Brain microvascular endothelial cell (primary cell): ENCODE measurements around the gene TIPRL.

Experiments
- DNase-seq: peaks from one replicate; pipeline ENCODE4 v3.0.0-alpha.2; 2020
- H3K27ac ChIP-seq: fragments of 250-450 bp; sonication (Bioruptor Pico); 2 replicates; pipeline ENCODE4 v1.5.1; 2020; ENCODE audit warnings: mild to moderate bottlenecking, moderate library complexity
- H3K27me3 ChIP-seq: fragments of 250-450 bp; sonication (Bioruptor Pico); replicated peaks from 2 replicates; pipeline ENCODE4 v1.5.1; 2020; ENCODE audit warnings: mild to moderate bottlenecking
- H3K36me3 ChIP-seq: fragments of 250-450 bp; sonication (Bioruptor Pico); replicated peaks from 2 replicates; pipeline ENCODE4 v1.5.1; 2020; ENCODE audit warnings: mild to moderate bottlenecking
- H3K4me3 ChIP-seq: 2 replicates; pipeline ENCODE4 v1.5.1; 2011; ENCODE audit warnings: low read depth, mild to moderate bottlenecking, control low read depth, low read length, moderate library complexity
- CTCF ChIP-seq: IDR thresholded peaks from 2 replicates; pipeline ENCODE4 v1.5.1; 2011; ENCODE audit warnings: low read depth, mild to moderate bottlenecking, moderate library complexity, low read length, control low read depth, inconsistent platforms; ENCODE audit errors: missing control alignments
- in situ Hi-C: cut with HindIII; loops from 2 replicates; pipeline ENCODE4 v1.10.0; 2017; ENCODE audit warnings: low sequenced_read_pairs, low pct_ligation_motif_present

TIPRL gene

GRCh38 chr1:168236836-168237611 is 58.3 kb downstream of the TIPRL start:
- H3K36me3 ChIP-seq, result peaks cover 31% of the 10 kb centered on the region
- no peaks in the 10 kb centered on the region for H3K27me3 ChIP-seq
- no peak overlapping the region for H3K4me3 ChIP-seq
- DNase-seq, result no peak
- in situ Hi-C loops, result no loop called here
- H3K27ac ChIP-seq, result no peak overlapping the region
- TF ChIP-seq CTCF, result peak; percentile 24

DNA sequence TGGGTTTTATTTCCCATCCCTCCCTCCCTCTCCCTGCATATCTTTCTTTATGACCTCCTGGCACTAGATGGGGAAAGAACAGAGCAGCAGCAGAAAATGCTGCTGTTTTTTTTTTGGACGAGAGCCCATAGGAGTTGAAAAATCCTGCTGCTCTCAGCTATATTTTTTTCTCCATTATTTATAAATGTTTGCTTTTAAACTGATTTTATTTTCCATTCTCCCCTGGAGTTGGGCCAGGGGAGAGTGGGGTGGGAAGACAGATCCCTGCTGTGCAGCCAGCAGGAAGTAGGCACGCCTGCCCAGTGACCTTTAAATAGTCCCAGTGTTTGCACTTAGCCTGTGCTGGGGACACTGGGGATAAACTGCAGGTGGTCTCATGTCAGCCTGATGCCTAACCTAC is 64.4 kb downstream of the TIPRL start:
- no peak for DNase-seq
- Histone ChIP-seq H3K27me3 (no peaks in the 10 kb centered on the region), H3K4me3 (no peak overlapping the region), H3K27ac (no peak overlapping the region), H3K36me3 (peaks cover 17% of the 10 kb centered on the region)
- in situ Hi-C loops, result no loop called here
- no peak for TF ChIP-seq CTCF

DNA sequence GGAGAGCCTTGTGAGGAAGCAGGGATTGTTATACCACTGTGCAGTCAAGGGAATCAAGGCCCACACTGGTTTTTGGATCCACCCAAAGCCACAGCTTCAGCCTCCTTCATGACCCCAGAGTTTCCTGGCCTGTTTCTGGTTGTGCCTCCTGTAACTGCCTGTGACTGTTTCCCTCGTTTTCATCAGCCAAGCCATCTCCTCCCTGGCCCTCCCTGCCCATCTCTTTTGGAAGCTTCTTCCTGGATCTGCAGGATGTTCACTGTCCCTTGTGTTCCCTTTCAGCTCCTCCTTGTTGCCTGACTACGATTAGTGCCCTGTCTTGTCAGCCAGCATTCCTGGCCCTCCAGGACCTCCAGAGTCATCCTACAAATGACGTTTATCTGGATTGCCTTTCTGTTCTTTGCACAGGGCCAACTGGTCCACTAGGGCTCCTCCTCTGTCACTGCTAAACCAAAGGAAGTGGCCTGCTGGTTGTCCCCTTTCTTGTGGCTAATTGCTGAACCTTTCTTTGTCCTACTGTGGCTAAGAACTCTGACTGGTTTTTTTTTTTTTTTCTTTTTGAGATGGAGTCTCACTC is 65.0 kb downstream of the TIPRL start:
- H3K36me3 ChIP-seq, result peaks cover 17% of the 10 kb centered on the region
- DNase-seq, result no peak
- no peak for TF ChIP-seq CTCF
- H3K27ac ChIP-seq, result no peak overlapping the region
- no peak overlapping the region for H3K4me3 ChIP-seq
- H3K27me3 ChIP-seq, result no peaks in the 10 kb centered on the region
- in situ Hi-C loops, result no loop called here

DNA sequence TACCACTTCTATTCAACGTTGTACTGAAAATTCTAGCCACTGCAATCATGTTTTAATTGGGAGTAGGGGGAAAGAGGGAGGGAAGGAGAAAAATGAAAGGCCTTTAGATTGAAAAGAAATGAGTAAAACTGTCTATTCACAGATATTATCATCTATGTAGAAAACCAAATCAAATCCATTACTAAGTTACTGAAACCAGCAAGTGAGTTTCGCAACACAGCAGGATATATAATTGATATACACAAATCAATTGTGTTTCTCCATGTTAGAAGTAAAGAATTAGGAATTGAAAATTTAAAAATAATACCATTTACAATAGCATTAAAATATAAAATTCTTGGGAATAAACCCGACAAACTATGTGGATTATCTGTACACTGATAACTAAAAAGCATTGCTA is 66.3 kb downstream of the TIPRL start:
- no peak for TF ChIP-seq CTCF
- no peak overlapping the region for H3K27ac ChIP-seq
- in situ Hi-C loops, result no loop called here

GRCh38 chr1:168246506-168246905 is 67.7 kb downstream of the TIPRL start:
- Histone ChIP-seq H3K27me3 (no peaks in the 10 kb centered on the region), H3K36me3 (peaks cover 19% of the 10 kb centered on the region), H3K27ac (no peak overlapping the region), H3K4me3 (no peak overlapping the region)
- TF ChIP-seq CTCF, result no peak
- in situ Hi-C loops, result no loop called here
- DNase-seq, result no peak

More for the DNA sequence above, 66.3 kb downstream of the TIPRL start:
- no peak for DNase-seq
- Histone ChIP-seq H3K36me3 (peaks cover 19% of the 10 kb centered on the region), H3K4me3 (no peak overlapping the region), H3K27me3 (no peaks in the 10 kb centered on the region)
